Brain microvascular endothelial cell (primary cell): Measurements from ENCODE around the gene SLU7.

Source experiments
- DNase-seq: peaks from one replicate; pipeline ENCODE4 v3.0.0-alpha.2; 2020
- H3K27ac ChIP-seq: fragments of 250-450 bp; sonication (Bioruptor Pico); 2 replicates; pipeline ENCODE4 v1.5.1; 2020; ENCODE audit warnings: mild to moderate bottlenecking, moderate library complexity
- H3K27me3 ChIP-seq: fragments of 250-450 bp; sonication (Bioruptor Pico); replicated peaks from 2 replicates; pipeline ENCODE4 v1.5.1; 2020; ENCODE audit warnings: mild to moderate bottlenecking
- H3K36me3 ChIP-seq: fragments of 250-450 bp; sonication (Bioruptor Pico); replicated peaks from 2 replicates; pipeline ENCODE4 v1.5.1; 2020; ENCODE audit warnings: mild to moderate bottlenecking
- H3K4me3 ChIP-seq: 2 replicates; pipeline ENCODE4 v1.5.1; 2011; ENCODE audit warnings: low read depth, mild to moderate bottlenecking, control low read depth, low read length, moderate library complexity
- CTCF ChIP-seq: IDR thresholded peaks from 2 replicates; pipeline ENCODE4 v1.5.1; 2011; ENCODE audit warnings: low read depth, mild to moderate bottlenecking, moderate library complexity, low read length, control low read depth, inconsistent platforms; ENCODE audit errors: missing control alignments
- in situ Hi-C: cut with HindIII; loops from 2 replicates; pipeline ENCODE4 v1.10.0; 2017; ENCODE audit warnings: low sequenced_read_pairs, low pct_ligation_motif_present

The SLU7 gene

GRCh38 chr5:160453751-160454150 is 34.9 kb upstream of the SLU7 start:
- Histone ChIP-seq H3K27me3 (no peaks in the 10 kb centered on the region), H3K36me3 (no peaks in the 10 kb centered on the region), H3K4me3 (no peak overlapping the region), H3K27ac (no peak overlapping the region)
- in situ Hi-C loops, result no loop called here
- DNase-seq, result no peak
- TF ChIP-seq CTCF, result no peak

- Histone ChIP-seq H3K27me3 (no peaks in the 10 kb centered on the region), H3K36me3 (no peaks in the 10 kb centered on the region), H3K27ac (no peak overlapping the region), H3K4me3 (no peak overlapping the region)
- in situ Hi-C loops, result no loop called here
- DNase-seq, result no peak
- TF ChIP-seq CTCF, result no peak
Observed at GRCh38 chr5:160452795-160453194, 33.9 kb upstream of the SLU7 start.

- no peak for TF ChIP-seq CTCF
- Histone ChIP-seq H3K27me3 (no peaks in the 10 kb centered on the region), H3K4me3 (no peak overlapping the region), H3K27ac (no peak overlapping the region), H3K36me3 (no peaks in the 10 kb centered on the region)
- DNase-seq, result no peak
- in situ Hi-C loops, result no loop called here
Observed at GRCh38 chr5:160452036-160452435, 33.2 kb upstream of the SLU7 start.

GRCh38 chr5:160451281-160451680 is 32.4 kb upstream of the SLU7 start:
- H3K27me3 ChIP-seq, result no peaks in the 10 kb centered on the region
- TF ChIP-seq CTCF, result no peak
- in situ Hi-C loops, result no loop called here
- DNase-seq, result no peak
- no peak overlapping the region for H3K4me3 ChIP-seq
- H3K36me3 ChIP-seq, result no peaks in the 10 kb centered on the region
- H3K27ac ChIP-seq, result no peak overlapping the region

- no peak for DNase-seq
- in situ Hi-C loops, result no loop called here
- TF ChIP-seq CTCF, result no peak
- no peaks in the 10 kb centered on the region for H3K27me3 ChIP-seq
- H3K36me3 ChIP-seq, result no peaks in the 10 kb centered on the region
- H3K4me3 ChIP-seq, result no peak overlapping the region
- H3K27ac ChIP-seq, result no peak overlapping the region
Observed at GRCh38 chr5:160450164-160450932, 31.5 kb upstream of the SLU7 start.

GRCh38 chr5:160449458-160449857 is 30.6 kb upstream of the SLU7 start:
- DNase-seq, result no peak
- no peak for TF ChIP-seq CTCF
- Histone ChIP-seq H3K4me3 (no peak overlapping the region), H3K36me3 (no peaks in the 10 kb centered on the region), H3K27me3 (no peaks in the 10 kb centered on the region), H3K27ac (no peak overlapping the region)
- in situ Hi-C loops, result no loop called here
